WI38 (cell line): ENCODE measurements around the gene SSC5D.

Experiments
- H3K4me3 ChIP-seq: 2 replicates; pipeline ENCODE4 v1.5.1; 2011; ENCODE audit warnings: low read depth, mild to moderate bottlenecking, control low read depth, low read length
- CTCF ChIP-seq: IDR thresholded peaks from 2 replicates; pipeline ENCODE4 v1.5.1; 2012; ENCODE audit warnings: low read depth, mild to moderate bottlenecking, control low read depth, low read length

Gene SSC5D

GRCh38 chr19:55535173-55535964, 47.1 kb downstream of the SSC5D start:
- TF ChIP-seq CTCF: no peak
- H3K4me3 ChIP-seq: no peak overlapping the region

GRCh38 chr19:55535965-55536350, 47.7 kb downstream of the SSC5D start:
- no peak for TF ChIP-seq CTCF
- H3K4me3 ChIP-seq: no peak overlapping the region

GRCh38 chr19:55536366-55536765, 48.1 kb downstream of the SSC5D start:
- no peak for TF ChIP-seq CTCF
- no peak overlapping the region for H3K4me3 ChIP-seq

GRCh38 chr19:55536951-55537740, 48.9 kb downstream of the SSC5D start, which contains the start of gene SBK2:
Gene SBK2 (minus strand): TSS chr19:55537133. CDS start chr19:55536294, 839 bp downstream.
- no peak within 1 kb of the TSS for H3K4me3 ChIP-seq
- no peak for TF ChIP-seq CTCF

DNA sequence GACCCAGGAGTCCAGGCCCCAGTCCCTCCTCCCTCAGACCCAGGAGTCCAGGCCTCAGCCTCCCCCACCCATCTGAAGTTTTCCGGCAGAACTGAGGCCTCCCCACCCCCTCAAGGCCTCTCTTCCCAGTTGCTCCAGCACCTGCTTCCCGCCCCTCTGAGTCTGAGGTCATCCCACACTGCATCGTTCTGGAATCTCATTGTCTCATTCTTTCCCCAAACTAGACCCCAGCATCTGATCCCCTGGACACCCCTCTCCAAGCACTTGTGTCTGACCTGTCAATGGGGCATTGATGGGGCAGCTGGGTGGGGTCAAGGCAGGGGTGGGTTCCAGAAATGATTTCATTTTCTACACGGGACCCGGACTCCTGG, 49.5 kb downstream of the SSC5D start:
- no peak overlapping the region for H3K4me3 ChIP-seq
- no peak for TF ChIP-seq CTCF

- no peak for TF ChIP-seq CTCF
- no peak overlapping the region for H3K4me3 ChIP-seq
Measured at GRCh38 chr19:55538132-55538531, 49.9 kb downstream of the SSC5D start.
